IPS-NIHi11 (cell line): ENCODE data around the gene SGTA.

Experiments used
- DNase-seq: peaks from one replicate; pipeline ENCODE4 v3.0.0; 2012; ENCODE audit warnings: mixed read lengths, low spot score

Gene SGTA

GRCh38 chr19:2810141-2811091 is 27.3 kb upstream of the SGTA start:
- DNase-seq = peak; percentile 20

- DNase-seq = no peak
Measured at GRCh38 chr19:2809387-2810140, 26.5 kb upstream of the SGTA start.

- DNase-seq = no peak
Measured at GRCh38 chr19:2808129-2808941, 25.3 kb upstream of the SGTA start.

- peak; percentile 16 for DNase-seq
Measured at GRCh38 chr19:2807379-2808128, 24.5 kb upstream of the SGTA start.

GRCh38 chr19:2806736-2807378 is 23.8 kb upstream of the SGTA start:
- DNase-seq = peak; percentile 17

- peak; percentile 11 for DNase-seq
Measured at GRCh38 chr19:2805991-2806649, 23.0 kb upstream of the SGTA start.

- DNase-seq = no peak
Measured at GRCh38 chr19:2805261-2805900, 22.3 kb upstream of the SGTA start.

GRCh38 chr19:2804156-2805004 is 21.3 kb upstream of the SGTA start:
- peak; percentile 14 for DNase-seq

GRCh38 chr19:2803486-2804155 is 20.5 kb upstream of the SGTA start:
- peak; percentile 14 for DNase-seq

GRCh38 chr19:2802826-2803225 is 19.8 kb upstream of the SGTA start:
- no peak for DNase-seq

GRCh38 chr19:2800506-2800905 is 17.4 kb upstream of the SGTA start:
- peak; percentile 23 for DNase-seq

GRCh38 chr19:2799273-2800020 is 16.4 kb upstream of the SGTA start:
- DNase-seq = no peak

- no peak for DNase-seq
Measured at GRCh38 chr19:2798733-2799132, 15.7 kb upstream of the SGTA start.

GRCh38 chr19:2798158-2798685 is 15.1 kb upstream of the SGTA start:
- DNase-seq = no peak

GRCh38 chr19:2797280-2797679 is 14.2 kb upstream of the SGTA start:
- DNase-seq = no peak

GRCh38 chr19:2796659-2797266 is 13.7 kb upstream of the SGTA start:
- no peak for DNase-seq
